ENCODE data around the gene LAMA5.

DNA sequence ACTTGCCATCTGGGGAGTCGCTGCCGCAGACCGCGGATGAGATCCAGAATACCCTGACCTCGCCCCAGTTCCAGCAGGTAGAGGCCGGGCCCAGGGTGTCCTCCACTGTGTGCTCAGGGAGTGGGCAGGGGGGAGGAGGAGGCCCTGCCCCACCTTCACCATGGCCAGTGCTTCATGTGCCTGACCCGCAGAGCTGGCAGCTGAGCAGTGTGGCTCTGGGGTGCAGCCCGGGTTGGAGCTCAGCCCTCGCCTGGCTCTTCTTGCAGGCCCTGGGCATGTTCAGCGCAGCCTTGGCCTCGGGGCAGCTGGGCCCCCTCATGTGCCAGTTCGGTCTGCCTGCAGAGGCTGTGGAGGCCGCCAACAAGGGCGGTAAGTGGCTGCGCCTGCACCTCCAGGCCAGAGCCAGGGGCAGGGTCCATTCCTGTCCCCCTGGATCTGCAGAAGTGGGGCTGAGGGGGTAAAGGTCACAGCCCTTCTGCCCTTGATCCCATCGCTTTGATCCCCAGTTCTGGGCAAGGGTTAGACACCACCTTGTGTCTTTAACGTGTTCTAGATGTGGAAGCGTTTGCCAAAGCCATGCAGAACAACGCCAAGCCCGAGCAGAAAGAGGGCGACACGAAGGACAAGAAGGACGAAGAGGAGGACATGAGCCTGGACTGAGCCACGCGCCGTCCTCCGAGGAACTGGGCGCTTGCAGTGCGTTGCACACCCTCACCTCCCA, 58.9 kb downstream of the LAMA5 start:
- no peak for TF ChIP-seq POLR2AphosphoS5 (IDR thresholded peaks at IDR 0.05; ENCODE audit: low read depth, low read length)
- TF ChIP-seq TAF1 (IDR thresholded peaks at IDR 0.05; ENCODE audit: borderline replicate concordance, insufficient read depth, low read length): no peak
- TF ChIP-seq, protein P1, sequence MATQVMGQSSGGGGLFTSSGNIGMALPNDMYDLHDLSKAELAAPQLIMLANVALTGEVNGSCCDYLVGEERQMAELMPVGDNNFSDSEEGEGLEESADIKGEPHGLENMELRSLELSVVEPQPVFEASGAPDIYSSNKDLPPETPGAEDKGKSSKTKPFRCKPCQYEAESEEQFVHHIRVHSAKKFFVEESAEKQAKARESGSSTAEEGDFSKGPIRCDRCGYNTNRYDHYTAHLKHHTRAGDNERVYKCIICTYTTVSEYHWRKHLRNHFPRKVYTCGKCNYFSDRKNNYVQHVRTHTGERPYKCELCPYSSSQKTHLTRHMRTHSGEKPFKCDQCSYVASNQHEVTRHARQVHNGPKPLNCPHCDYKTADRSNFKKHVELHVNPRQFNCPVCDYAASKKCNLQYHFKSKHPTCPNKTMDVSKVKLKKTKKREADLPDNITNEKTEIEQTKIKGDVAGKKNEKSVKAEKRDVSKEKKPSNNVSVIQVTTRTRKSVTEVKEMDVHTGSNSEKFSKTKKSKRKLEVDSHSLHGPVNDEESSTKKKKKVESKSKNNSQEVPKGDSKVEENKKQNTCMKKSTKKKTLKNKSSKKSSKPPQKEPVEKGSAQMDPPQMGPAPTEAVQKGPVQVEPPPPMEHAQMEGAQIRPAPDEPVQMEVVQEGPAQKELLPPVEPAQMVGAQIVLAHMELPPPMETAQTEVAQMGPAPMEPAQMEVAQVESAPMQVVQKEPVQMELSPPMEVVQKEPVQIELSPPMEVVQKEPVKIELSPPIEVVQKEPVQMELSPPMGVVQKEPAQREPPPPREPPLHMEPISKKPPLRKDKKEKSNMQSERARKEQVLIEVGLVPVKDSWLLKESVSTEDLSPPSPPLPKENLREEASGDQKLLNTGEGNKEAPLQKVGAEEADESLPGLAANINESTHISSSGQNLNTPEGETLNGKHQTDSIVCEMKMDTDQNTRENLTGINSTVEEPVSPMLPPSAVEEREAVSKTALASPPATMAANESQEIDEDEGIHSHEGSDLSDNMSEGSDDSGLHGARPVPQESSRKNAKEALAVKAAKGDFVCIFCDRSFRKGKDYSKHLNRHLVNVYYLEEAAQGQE (IDR thresholded peaks at IDR 0.05; ENCODE audit: insufficient read depth in 1 of 2, low read depth in 2 of 2, low read length in 2 of 2): no peak
- TF ChIP-seq FOXP2 (optimal IDR thresholded peaks at IDR 0.05; ENCODE audit: borderline replicate concordance, extremely low read depth, extremely low read length, insufficient read depth): no peak

Data from PFSK-1 (cell line).